Measurements from ENCODE around the gene FAM81B. TPM values are rescaled to one million over a fixed set of nuclear protein-coding genes. Genes with fewer than 3 reads are reported as not detected.

Gene FAM81B
- total and polyA plus RNA-seq, 2 of the 4 experiments (the other 2 are of a cell fraction) = not detected

GRCh38 chr5:95374061-95374460, 17.1 kb upstream of the FAM81B start:
- Histone ChIP-seq H3K14ac (replicated peaks; ENCODE audit: low read depth, low read length) (no peak overlapping the region), H3K27me3 (ENCODE audit: control insufficient read depth, insufficient read depth, low read length) (0 out of 2 replicates have a peak, but pooled peaks cover 2% of the 10 kb centered on the region), H2AK5ac (ENCODE audit: low read depth, low read length) (no peak overlapping the region), H3K79me1 (ENCODE audit: low read depth in 1 of 2, low read length in 2 of 2) (no peaks in the 10 kb centered on the region), H2BK120ac (ENCODE audit: low read depth, low read length) (no peak overlapping the region), H2AFZ (replicated peaks; ENCODE audit: low read length, poor library complexity) (no peak overlapping the region), H2BK5ac (ENCODE audit: low read depth, low read length, poor library complexity, severe bottlenecking) (no peak overlapping the region), H3K27ac (ENCODE audit: insufficient read depth, low read length) (no peak overlapping the region), H4K8ac (ENCODE audit: low read depth in 2 of 2, low read length in 2 of 2) (no peak overlapping the region), H2BK20ac (ENCODE audit: low read depth, low read length) (no peak overlapping the region), H3K4me2 (ENCODE audit: low read depth, low read length) (no peak overlapping the region), H4K5ac (ENCODE audit: low read depth, low read length) (no peak overlapping the region), H3K4ac (ENCODE audit: low read depth, low read length) (no peak overlapping the region), H3K9me1 (ENCODE audit: insufficient read depth, low read length) (no peaks in the 10 kb centered on the region), H3K23ac (ENCODE audit: low read depth, low read length) (no peak overlapping the region), H3K4me3 (ENCODE audit: insufficient read depth, low read depth, low read length) (no peak overlapping the region), H3K56ac (ENCODE audit: extremely low read depth, insufficient read depth, low read length) (no peak overlapping the region), H4K20me1 (ENCODE audit: insufficient read depth, low read length) (no peaks in the 10 kb centered on the region; the same call in 1 of the 2 replicates), H4K91ac (ENCODE audit: insufficient read depth, low read depth, low read length) (no peak overlapping the region), H2BK15ac (ENCODE audit: low read depth, low read length) (no peak overlapping the region), H3K36me3 (ENCODE audit: control insufficient read depth, insufficient read depth, low read length) (no peaks in the 10 kb centered on the region), H3K18ac (ENCODE audit: low read depth, low read length) (no peak overlapping the region), H2AK9ac (replicated peaks; ENCODE audit: low read depth, low read length, poor library complexity) (no peak overlapping the region), H3K9ac (ENCODE audit: low read depth, low read length) (no peak overlapping the region), H3K9me3 (ENCODE audit: control insufficient read depth, insufficient read depth, low read length) (no peaks in the 10 kb centered on the region), H3K4me1 (ENCODE audit: control insufficient read depth, insufficient read depth, low read length) (no peaks in the 10 kb centered on the region)
- in situ Hi-C loops (cut with MboI; ENCODE audit: low sequenced_read_pairs) = no loop called here
- intact Hi-C loops (cut with micrococcal nuclease) = no loop called here
- no CpG with 5 or more reads among the region's 7 CpGs for WGBS, 2 experiments (ENCODE audit: extremely low coverage in 2 of 2, insufficient read length in 1 of 2)
- dilution Hi-C loops (cut with HindIII; ENCODE audit: low sequenced_read_pairs, unreplicated experiment) = no loop called here
- DNase-seq (no peak), ATAC-seq (ENCODE audit: low read depth) (no peak)
- TF ChIP-seq, protein P1, sequence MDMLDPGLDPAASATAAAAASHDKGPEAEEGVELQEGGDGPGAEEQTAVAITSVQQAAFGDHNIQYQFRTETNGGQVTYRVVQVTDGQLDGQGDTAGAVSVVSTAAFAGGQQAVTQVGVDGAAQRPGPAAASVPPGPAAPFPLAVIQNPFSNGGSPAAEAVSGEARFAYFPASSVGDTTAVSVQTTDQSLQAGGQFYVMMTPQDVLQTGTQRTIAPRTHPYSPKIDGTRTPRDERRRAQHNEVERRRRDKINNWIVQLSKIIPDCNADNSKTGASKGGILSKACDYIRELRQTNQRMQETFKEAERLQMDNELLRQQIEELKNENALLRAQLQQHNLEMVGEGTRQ (IDR thresholded peaks at IDR 0.05; ENCODE audit: low read depth, low read length) = no peak
- TF ChIP-seq MAZ (IDR thresholded peaks at IDR 0.05; ENCODE audit: borderline replicate concordance, low read depth, low read length) (no peak), ELK1 (IDR thresholded peaks at IDR 0.05; ENCODE audit: borderline replicate concordance, low read depth, low read length) (no peak), NFE2L2 (IDR thresholded peaks at IDR 0.05; ENCODE audit: low read depth, low read length) (no peak), RCOR1 (IDR thresholded peaks at IDR 0.05; ENCODE audit: insufficient replicate concordance, low read length) (no peak), BHLHE40 (IDR thresholded peaks at IDR 0.05; ENCODE audit: low read depth, low read length) (no peak), CHD1 (IDR thresholded peaks at IDR 0.05; ENCODE audit: low read depth, low read length) (no peak), CEBPB (IDR thresholded peaks at IDR 0.05; ENCODE audit: low read depth, low read length) (no peak), RAD21 (IDR thresholded peaks at IDR 0.05; ENCODE audit: low read length) (no peak), SMC3 (IDR thresholded peaks at IDR 0.05; ENCODE audit: low read depth, low read length) (no peak)
- TF ChIP-seq, protein P2, sequence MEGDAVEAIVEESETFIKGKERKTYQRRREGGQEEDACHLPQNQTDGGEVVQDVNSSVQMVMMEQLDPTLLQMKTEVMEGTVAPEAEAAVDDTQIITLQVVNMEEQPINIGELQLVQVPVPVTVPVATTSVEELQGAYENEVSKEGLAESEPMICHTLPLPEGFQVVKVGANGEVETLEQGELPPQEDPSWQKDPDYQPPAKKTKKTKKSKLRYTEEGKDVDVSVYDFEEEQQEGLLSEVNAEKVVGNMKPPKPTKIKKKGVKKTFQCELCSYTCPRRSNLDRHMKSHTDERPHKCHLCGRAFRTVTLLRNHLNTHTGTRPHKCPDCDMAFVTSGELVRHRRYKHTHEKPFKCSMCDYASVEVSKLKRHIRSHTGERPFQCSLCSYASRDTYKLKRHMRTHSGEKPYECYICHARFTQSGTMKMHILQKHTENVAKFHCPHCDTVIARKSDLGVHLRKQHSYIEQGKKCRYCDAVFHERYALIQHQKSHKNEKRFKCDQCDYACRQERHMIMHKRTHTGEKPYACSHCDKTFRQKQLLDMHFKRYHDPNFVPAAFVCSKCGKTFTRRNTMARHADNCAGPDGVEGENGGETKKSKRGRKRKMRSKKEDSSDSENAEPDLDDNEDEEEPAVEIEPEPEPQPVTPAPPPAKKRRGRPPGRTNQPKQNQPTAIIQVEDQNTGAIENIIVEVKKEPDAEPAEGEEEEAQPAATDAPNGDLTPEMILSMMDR (conservative IDR thresholded peaks at IDR 0.05; ENCODE audit: low read depth, low read length) = no peak
- ChIA-PET CTCF (no interaction called here), POLR2A (ENCODE audit: unreplicated experiment) (no interaction called here)
- BruUV-seq (replicated peaks) = no TSS peak

Measured in IMR-90 (cell line).